OCI-LY1 (cell line): Measurements from ENCODE around the gene RIPK4.

Source experiments
- EZH2 ChIP-seq: fragments of 200-600 bp; sonication (generic), shearing (Covaris generic); IDR thresholded peaks from 2 replicates; pipeline ENCODE4 v1.8.0; 2017; ENCODE audit warnings: borderline replicate concordance, mixed run types, mild to moderate bottlenecking, antibody characterized with exemption, low read length, moderate library complexity, mixed read lengths
- TF ChIP-seq, protein P1 (sequence below): fragments of 200-600 bp; sonication (generic), shearing (Covaris generic); IDR thresholded peaks from 2 replicates; pipeline ENCODE4 v1.5.1; 2017; ENCODE audit warnings: mild to moderate bottlenecking, antibody characterized with exemption, low read length, moderate library complexity, mixed read lengths

DNA sequence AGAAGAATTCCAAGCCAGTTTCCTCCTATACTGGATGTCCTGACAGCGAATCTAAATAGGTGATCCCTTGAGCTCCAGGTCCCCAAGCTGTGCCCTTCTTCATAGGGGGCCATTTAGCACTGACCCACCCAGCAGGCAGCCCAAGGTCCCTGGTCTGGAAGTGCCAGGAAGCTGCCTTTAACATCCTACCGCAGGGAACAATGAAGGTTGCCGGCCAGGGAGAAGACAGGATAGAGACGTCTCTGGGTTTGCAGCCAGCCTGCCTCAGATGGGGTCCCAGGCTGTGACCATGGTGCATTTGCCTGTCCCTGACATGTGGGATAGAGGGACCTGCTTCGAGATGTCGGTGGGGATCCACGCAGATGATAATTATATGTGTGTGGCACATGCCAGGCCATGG lies 2.7 kb upstream of the RIPK4 start:
- TF ChIP-seq, protein P1, sequence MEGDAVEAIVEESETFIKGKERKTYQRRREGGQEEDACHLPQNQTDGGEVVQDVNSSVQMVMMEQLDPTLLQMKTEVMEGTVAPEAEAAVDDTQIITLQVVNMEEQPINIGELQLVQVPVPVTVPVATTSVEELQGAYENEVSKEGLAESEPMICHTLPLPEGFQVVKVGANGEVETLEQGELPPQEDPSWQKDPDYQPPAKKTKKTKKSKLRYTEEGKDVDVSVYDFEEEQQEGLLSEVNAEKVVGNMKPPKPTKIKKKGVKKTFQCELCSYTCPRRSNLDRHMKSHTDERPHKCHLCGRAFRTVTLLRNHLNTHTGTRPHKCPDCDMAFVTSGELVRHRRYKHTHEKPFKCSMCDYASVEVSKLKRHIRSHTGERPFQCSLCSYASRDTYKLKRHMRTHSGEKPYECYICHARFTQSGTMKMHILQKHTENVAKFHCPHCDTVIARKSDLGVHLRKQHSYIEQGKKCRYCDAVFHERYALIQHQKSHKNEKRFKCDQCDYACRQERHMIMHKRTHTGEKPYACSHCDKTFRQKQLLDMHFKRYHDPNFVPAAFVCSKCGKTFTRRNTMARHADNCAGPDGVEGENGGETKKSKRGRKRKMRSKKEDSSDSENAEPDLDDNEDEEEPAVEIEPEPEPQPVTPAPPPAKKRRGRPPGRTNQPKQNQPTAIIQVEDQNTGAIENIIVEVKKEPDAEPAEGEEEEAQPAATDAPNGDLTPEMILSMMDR = no peak
- TF ChIP-seq EZH2 = no peak
